DOHH2 (cell line): Measurements from ENCODE around the gene MED26.

ENCODE experiments used
- H3F3A ChIP-seq: fragments of 200-600 bp; sonication (generic), shearing (Covaris generic); 2 replicates; pipeline ENCODE4 v1.6.0; 2016; ENCODE audit warnings: antibody characterized with exemption, mild to moderate bottlenecking; ENCODE audit not compliant: control insufficient read depth, insufficient read depth
- H3K27ac ChIP-seq: fragments of 200-600 bp; sonication (generic); 2 replicates; pipeline ENCODE4 v1.5.1; 2014; ENCODE audit warnings: low read depth, mild to moderate bottlenecking, low read length, moderate library complexity
- H3K27me3 ChIP-seq: fragments of 200-600 bp; sonication (generic); 2 replicates; pipeline ENCODE4 v1.6.1; 2014; ENCODE audit warnings: mild to moderate bottlenecking, low read length, mixed read lengths; ENCODE audit not compliant: control insufficient read depth
- H3K36me3 ChIP-seq: fragments of 200-600 bp; sonication (generic); 2 replicates; pipeline ENCODE4 v1.6.1; 2014; ENCODE audit warnings: mild to moderate bottlenecking, low read length, moderate library complexity, mixed read lengths; ENCODE audit not compliant: control insufficient read depth
- H3K4me1 ChIP-seq: fragments of 200-600 bp; sonication (generic); 2 replicates; pipeline ENCODE4 v1.6.1; 2014; ENCODE audit warnings: mild to moderate bottlenecking, low read length, mixed read lengths; ENCODE audit not compliant: control insufficient read depth
- H3K4me2 ChIP-seq: fragments of 200-600 bp; sonication (generic); 2 replicates; pipeline ENCODE4 v1.6.0; 2014; ENCODE audit warnings: mild to moderate bottlenecking, low read length, moderate library complexity
- H3K4me3 ChIP-seq: fragments of 200-600 bp; sonication (generic); 2 replicates; pipeline ENCODE4 v1.5.1; 2014; ENCODE audit warnings: mild to moderate bottlenecking, low read length, mixed read lengths
- H3K79me2 ChIP-seq: fragments of 200-600 bp; sonication (generic); 2 replicates; pipeline ENCODE4 v1.6.1; 2014; ENCODE audit warnings: mild to moderate bottlenecking, low read length, mixed read lengths; ENCODE audit not compliant: control insufficient read depth
- H3K9me2 ChIP-seq: fragments of 200-600 bp; sonication (generic); replicated peaks from 2 replicates; pipeline ENCODE4 v1.6.1; 2014; ENCODE audit warnings: mild to moderate bottlenecking, low read length, mixed read lengths; ENCODE audit not compliant: control insufficient read depth
- H3K9me3 ChIP-seq: fragments of 200-600 bp; sonication (generic); 2 replicates; pipeline ENCODE4 v1.6.1; 2014; ENCODE audit warnings: antibody characterized with exemption, low read length, mixed read lengths; ENCODE audit not compliant: control insufficient read depth, insufficient read depth
- H4K20me1 ChIP-seq: fragments of 200-600 bp; sonication (generic); 2 replicates; pipeline ENCODE4 v1.6.0; 2014; ENCODE audit warnings: low read depth, mild to moderate bottlenecking, antibody characterized with exemption, low read length, moderate library complexity; ENCODE audit not compliant: control insufficient read depth, insufficient read depth
- EZH2phosphoT487 ChIP-seq: fragments of 200-600 bp; sonication (generic); IDR thresholded peaks from 2 replicates; pipeline ENCODE4 v1.6.1; 2017; ENCODE audit warnings: borderline replicate concordance, mild to moderate bottlenecking, antibody characterized with exemption, low read length, moderate library complexity, mixed read lengths
- TF ChIP-seq, protein P1 (sequence below): fragments of 200-600 bp; sonication (generic); IDR thresholded peaks from one replicate; pipeline ENCODE4 v1.5.1; 2014; ENCODE audit warnings: antibody characterized with exemption, mild to moderate bottlenecking, low read depth, low read length; ENCODE audit not compliant: poor library complexity, severe bottlenecking

Gene MED26

DNA sequence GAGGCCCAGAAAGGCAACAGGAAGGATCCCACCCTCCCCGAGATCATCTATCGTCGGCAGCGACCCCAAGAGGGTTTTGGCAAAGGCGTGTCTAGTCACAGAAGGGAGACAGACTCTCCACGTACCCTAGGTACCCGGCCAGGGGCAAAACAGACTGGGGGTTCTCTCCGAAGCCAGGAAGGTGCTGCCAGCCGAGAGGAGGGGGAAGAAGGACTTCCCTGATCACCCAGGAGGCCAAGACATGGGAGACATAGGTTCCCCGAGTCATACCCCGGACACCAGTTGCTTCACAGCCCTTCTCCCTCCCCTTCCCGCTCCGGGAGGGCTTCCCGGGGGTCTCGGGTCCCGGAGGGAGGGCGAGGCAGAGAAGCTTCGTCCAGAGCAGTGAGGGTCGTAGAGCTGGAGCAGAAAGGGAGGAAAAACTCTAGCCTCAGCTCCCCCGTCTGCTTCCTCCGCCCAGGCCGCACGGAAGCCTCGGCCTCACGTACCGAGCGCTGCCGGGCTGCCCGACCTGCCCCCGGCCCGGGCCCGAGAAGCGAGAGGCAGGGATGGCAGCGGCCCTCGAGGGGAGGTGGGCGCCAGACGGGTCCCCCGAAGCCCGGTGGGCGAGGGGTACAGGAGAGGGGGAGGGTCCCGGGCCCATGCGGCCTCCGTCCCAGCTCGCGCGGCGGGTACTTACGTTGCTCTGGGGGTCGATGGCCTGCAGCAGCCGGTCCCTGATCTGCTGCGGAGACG lies 644 bp downstream of the MED26 start:
- Histone ChIP-seq H3K9me3 (no peaks in the 10 kb centered on the region), H3F3A (peaks cover 22% of the 10 kb centered on the region), H4K20me1 (peaks cover 37% of the 10 kb centered on the region), H3K27me3 (no peaks in the 10 kb centered on the region), H3K9me2 (no peaks in the 10 kb centered on the region), H3K27ac (peak overlapping the region; percentile 39), H3K4me3 (peak overlapping the region; percentile 83), H3K79me2 (peaks cover 56% of the 10 kb centered on the region), H3K4me2 (peak overlapping the region; percentile 89), H3K4me1 (peaks cover 61% of the 10 kb centered on the region), H3K36me3 (peaks cover 64% of the 10 kb centered on the region)
- no peak for TF ChIP-seq EZH2phosphoT487
- TF ChIP-seq, protein P1, sequence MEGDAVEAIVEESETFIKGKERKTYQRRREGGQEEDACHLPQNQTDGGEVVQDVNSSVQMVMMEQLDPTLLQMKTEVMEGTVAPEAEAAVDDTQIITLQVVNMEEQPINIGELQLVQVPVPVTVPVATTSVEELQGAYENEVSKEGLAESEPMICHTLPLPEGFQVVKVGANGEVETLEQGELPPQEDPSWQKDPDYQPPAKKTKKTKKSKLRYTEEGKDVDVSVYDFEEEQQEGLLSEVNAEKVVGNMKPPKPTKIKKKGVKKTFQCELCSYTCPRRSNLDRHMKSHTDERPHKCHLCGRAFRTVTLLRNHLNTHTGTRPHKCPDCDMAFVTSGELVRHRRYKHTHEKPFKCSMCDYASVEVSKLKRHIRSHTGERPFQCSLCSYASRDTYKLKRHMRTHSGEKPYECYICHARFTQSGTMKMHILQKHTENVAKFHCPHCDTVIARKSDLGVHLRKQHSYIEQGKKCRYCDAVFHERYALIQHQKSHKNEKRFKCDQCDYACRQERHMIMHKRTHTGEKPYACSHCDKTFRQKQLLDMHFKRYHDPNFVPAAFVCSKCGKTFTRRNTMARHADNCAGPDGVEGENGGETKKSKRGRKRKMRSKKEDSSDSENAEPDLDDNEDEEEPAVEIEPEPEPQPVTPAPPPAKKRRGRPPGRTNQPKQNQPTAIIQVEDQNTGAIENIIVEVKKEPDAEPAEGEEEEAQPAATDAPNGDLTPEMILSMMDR, result no peak

GRCh38 chr19:16626796-16627192 lies 1.2 kb downstream of the MED26 start:
- peaks cover 42% of the 10 kb centered on the region for H4K20me1 ChIP-seq
- H3K27ac ChIP-seq, result peak overlapping the region; percentile 39
- no peaks in the 10 kb centered on the region for H3K9me3 ChIP-seq
- peak overlapping the region; percentile 83 for H3K4me3 ChIP-seq
- H3K36me3 ChIP-seq, result peaks cover 70% of the 10 kb centered on the region
- H3K4me1 ChIP-seq, result peaks cover 61% of the 10 kb centered on the region
- peaks cover 22% of the 10 kb centered on the region for H3F3A ChIP-seq
- H3K27me3 ChIP-seq, result no peaks in the 10 kb centered on the region
- H3K9me2 ChIP-seq, result no peaks in the 10 kb centered on the region
- H3K4me2 ChIP-seq, result peak overlapping the region; percentile 89
- H3K79me2 ChIP-seq, result peaks cover 62% of the 10 kb centered on the region
- TF ChIP-seq EZH2phosphoT487, result no peak
- TF ChIP-seq, protein P1, result no peak

DNA sequence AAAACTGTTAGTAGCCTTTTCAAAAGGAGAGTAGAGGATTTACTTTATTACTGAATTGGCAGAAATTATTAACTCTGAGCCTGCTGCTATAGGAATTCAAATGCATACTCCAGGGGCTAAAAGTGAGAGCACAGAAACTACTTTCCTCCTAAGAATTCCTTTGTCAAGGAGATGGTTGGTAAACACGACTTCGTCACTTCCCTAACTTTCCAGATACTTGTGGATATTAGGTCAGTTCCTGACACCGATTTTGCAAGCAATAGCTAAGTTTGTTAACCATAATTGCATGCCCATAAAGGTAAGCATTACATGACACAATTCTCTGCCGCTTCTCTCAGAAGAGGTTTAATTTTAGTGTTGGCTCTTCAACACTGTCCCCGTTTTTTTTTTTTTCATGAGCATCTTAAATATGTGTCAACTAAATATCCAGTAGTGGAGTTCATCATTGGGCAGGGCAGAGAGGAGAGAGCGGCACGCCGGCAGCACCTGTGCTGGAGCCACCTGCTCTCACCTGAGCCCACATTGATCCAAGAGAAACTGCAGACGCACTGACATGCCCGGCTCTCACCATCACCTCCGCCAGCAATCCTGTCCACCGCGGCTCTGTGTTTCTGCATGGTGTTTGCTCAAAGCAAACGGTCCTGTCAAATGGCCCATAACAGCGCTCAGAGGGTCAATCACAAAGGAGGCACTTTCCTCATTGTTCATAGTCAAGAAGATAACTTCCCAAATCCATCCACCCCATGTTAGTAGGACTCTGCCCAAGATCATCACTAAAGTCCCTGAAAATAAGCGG lies 2.6 kb downstream of the MED26 start:
- Histone ChIP-seq H3K9me2 (no peaks in the 10 kb centered on the region), H3K4me2 (peak overlapping the region; percentile 89; the same call in 1 of the 2 replicates), H3K9me3 (no peaks in the 10 kb centered on the region), H3K36me3 (peaks cover 72% of the 10 kb centered on the region), H3F3A (peaks cover 17% of the 10 kb centered on the region), H3K79me2 (peaks cover 76% of the 10 kb centered on the region), H3K4me1 (peaks cover 65% of the 10 kb centered on the region), H3K27ac (no peak overlapping the region), H3K27me3 (no peaks in the 10 kb centered on the region), H3K4me3 (no peak overlapping the region; the same call in 1 of the 2 replicates), H4K20me1 (peaks cover 55% of the 10 kb centered on the region)
- no peak for TF ChIP-seq EZH2phosphoT487
- TF ChIP-seq, protein P1, result no peak
